Tibial nerve (tissue), 4 donors: ENCODE results near the gene TEX9. TPM values are rescaled to one million over a fixed set of nuclear protein-coding genes. Genes with fewer than 3 reads are reported as not detected.

ENCODE experiments used
- DNase-seq, 2 donors: peaks; one replicate each; pipeline ENCODE4 v3.0.0-alpha.2; 2019; ENCODE audit warnings: low spot score in 2 of 2
- H3K27ac ChIP-seq, 4 donors: fragments of 200-600 bp; sonication (generic) in 3 of 4; one replicate each; pipeline ENCODE4 v1.5.1; 2017 to 2019; ENCODE audit warnings: mild to moderate bottlenecking in 1 of 4
- H3K27me3 ChIP-seq, 2 donors: fragments of 200-600 bp; sonication (generic) in 1 of 2; one replicate each; pipeline versions ENCODE4 v1.5.1 to v1.6.0; 2017 to 2019
- H3K36me3 ChIP-seq, 3 donors: fragments of 200-600 bp; sonication (generic); one replicate each; pipeline ENCODE4 v1.5.1; 2018 to 2019
- H3K4me1 ChIP-seq, 4 donors: fragments of 200-600 bp; sonication (generic) in 3 of 4; one replicate each; pipeline ENCODE4 v1.5.1; 2017 to 2019
- H3K4me3 ChIP-seq, 4 donors: fragments of 200-600 bp; sonication (generic) in 3 of 4; one replicate each; pipeline ENCODE4 v1.5.1; 2017 to 2019; ENCODE audit warnings: mild to moderate bottlenecking in 1 of 4, moderate library complexity in 1 of 4
- H3K9me3 ChIP-seq, 4 donors: fragments of 200-600 bp; sonication (generic) in 3 of 4; one replicate each; pipeline ENCODE4 v1.5.1; 2017 to 2019
- EP300 ChIP-seq, 2 donors: sonication (generic); formaldehyde crosslinking; IDR thresholded peaks; one replicate each; pipeline ENCODE4 v1.6.1; 2017; ENCODE audit warnings: antibody characterized with exemption in 2 of 2, mild to moderate bottlenecking in 1 of 2
- POLR2A ChIP-seq, 2 donors: fragments of 450-650 bp; IDR thresholded peaks; one replicate each; pipeline ENCODE4 v1.6.1; 2017; ENCODE audit warnings: antibody characterized with exemption in 2 of 2, mild to moderate bottlenecking in 2 of 2, moderate library complexity in 2 of 2
- WGBS, 2 donors: methylation state at CpG; one replicate each; pipeline ENCODE4 v1.1.5; 2018; 5-methylcytosine and 5-hydroxymethylcytosine counted together
- total RNA-seq, 4 donors: library from RNA; depleted of rRNA; stranded (reverse); fragments of >200 nt; gene quantifications; one replicate each; pipeline ENCODE4 v1.1.0, GENCODE V29; 2016
- TF ChIP-seq, protein P1 (sequence below), 5 experiments: fragments of 200-600 bp in 3 of 5; fragments of 450-650 bp in 2 of 5; sonication (generic) in 3 of 5; IDR thresholded peaks; one replicate each; pipeline ENCODE4 v1.5.1; 2016 to 2019; ENCODE audit warnings: antibody characterized with exemption in 5 of 5, mild to moderate bottlenecking in 3 of 5, moderate library complexity in 2 of 5

TEX9 gene
- total RNA-seq, 4 donors from 2014 or later, result 5.4 to 12.4 (median 6.6) TPM

DNA sequence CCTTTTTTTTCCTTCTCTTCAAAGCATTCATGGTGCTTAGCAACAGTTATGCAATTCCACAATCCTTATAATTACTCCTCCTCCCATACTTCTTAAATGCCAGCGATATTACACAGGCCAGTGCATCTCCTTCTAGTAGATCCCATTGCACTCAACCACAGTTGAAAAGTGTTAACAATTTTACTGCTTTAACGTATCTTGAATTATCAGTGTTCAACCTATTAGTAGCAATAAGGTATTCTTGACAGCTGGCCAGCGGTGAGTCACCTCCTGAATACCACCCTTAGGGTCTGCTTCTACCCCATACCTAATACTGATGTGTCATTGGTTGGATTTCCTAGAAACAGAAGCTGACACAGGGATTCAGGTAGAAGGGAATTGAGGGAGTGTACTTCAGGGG, 24.0 kb upstream of the TEX9 start:
- DNase-seq, result no peak
- H3K27ac ChIP-seq, result no peak overlapping the region
- H3K4me1 ChIP-seq, result no peaks in the 10 kb centered on the region
- H3K9me3 ChIP-seq, result no peaks in the 10 kb centered on the region
- H3K27me3 ChIP-seq, result no peaks in the 10 kb centered on the region
- no peak overlapping the region for H3K4me3 ChIP-seq
- WGBS, 2 donors, result 92% methylated on average over 3 of the region's 3 CpGs
- no peaks in the 10 kb centered on the region for H3K36me3 ChIP-seq
- TF ChIP-seq EP300 (IDR thresholded peaks at IDR 0.05) (no peak), POLR2A (IDR thresholded peaks at IDR 0.05) (no peak)
- TF ChIP-seq, protein P1, sequence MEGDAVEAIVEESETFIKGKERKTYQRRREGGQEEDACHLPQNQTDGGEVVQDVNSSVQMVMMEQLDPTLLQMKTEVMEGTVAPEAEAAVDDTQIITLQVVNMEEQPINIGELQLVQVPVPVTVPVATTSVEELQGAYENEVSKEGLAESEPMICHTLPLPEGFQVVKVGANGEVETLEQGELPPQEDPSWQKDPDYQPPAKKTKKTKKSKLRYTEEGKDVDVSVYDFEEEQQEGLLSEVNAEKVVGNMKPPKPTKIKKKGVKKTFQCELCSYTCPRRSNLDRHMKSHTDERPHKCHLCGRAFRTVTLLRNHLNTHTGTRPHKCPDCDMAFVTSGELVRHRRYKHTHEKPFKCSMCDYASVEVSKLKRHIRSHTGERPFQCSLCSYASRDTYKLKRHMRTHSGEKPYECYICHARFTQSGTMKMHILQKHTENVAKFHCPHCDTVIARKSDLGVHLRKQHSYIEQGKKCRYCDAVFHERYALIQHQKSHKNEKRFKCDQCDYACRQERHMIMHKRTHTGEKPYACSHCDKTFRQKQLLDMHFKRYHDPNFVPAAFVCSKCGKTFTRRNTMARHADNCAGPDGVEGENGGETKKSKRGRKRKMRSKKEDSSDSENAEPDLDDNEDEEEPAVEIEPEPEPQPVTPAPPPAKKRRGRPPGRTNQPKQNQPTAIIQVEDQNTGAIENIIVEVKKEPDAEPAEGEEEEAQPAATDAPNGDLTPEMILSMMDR (IDR thresholded peaks at IDR 0.05), result no peak

DNA sequence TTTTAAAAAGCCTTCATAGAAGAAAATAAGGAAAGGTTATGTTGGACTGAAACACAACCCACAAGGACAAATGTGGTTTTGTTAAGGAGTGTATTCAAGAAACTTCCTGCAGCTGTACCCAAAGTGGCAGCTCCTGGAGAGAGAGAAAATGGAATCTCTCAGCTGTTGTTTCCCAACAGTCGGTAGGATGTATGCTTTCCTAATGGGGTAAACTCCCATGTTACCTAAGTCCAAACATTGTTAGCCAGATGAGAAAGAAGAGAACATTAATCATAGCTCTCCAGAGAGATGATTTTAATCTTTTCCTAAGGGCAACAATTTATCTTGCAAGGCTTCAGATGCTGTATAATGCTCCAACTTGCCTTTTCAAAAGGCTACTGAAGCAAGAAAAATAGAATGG, 22.6 kb upstream of the TEX9 start:
- Histone ChIP-seq H3K27ac (no peak overlapping the region), H3K9me3 (no peaks in the 10 kb centered on the region), H3K4me1 (no peaks in the 10 kb centered on the region), H3K27me3 (no peaks in the 10 kb centered on the region), H3K36me3 (no peaks in the 10 kb centered on the region), H3K4me3 (no peak overlapping the region)
- no peak for DNase-seq
- WGBS, 2 donors, result 14 to 17% methylated on average over 1 of the region's 1 CpG
- TF ChIP-seq EP300 (IDR thresholded peaks at IDR 0.05) (no peak), POLR2A (IDR thresholded peaks at IDR 0.05) (no peak)
- TF ChIP-seq, protein P1 (IDR thresholded peaks at IDR 0.05), result no peak

DNA sequence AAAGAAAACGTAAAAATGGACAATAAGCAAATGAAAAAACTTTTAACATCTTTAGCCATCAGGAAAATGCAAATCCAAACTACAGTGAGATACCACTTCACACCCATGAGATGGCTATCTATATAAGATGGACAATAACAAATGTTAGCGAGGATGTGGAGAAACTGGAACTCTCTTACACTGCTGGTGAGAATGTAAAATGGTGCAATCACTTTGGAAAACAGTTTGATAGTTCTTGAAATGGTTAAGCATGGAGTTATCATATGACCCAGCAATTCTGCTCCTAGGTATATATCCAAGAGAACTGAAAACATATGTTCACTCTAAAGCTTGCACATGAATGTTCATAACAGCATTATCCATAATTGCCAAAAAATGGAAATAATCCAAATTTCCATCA, 21.3 kb upstream of the TEX9 start:
- no peaks in the 10 kb centered on the region for H3K36me3 ChIP-seq
- WGBS, 2 donors, result 77% methylated on average over 2 of the region's 2 CpGs
- H3K9me3 ChIP-seq, result no peaks in the 10 kb centered on the region
- no peak overlapping the region for H3K4me3 ChIP-seq
- no peaks in the 10 kb centered on the region for H3K27me3 ChIP-seq
- H3K27ac ChIP-seq, result no peak overlapping the region
- H3K4me1 ChIP-seq, result no peaks in the 10 kb centered on the region
- no peak for DNase-seq
- TF ChIP-seq POLR2A (IDR thresholded peaks at IDR 0.05), result no peak
- TF ChIP-seq, protein P1 (IDR thresholded peaks at IDR 0.05), result no peak
- no peak for TF ChIP-seq EP300 (IDR thresholded peaks at IDR 0.05)

DNA sequence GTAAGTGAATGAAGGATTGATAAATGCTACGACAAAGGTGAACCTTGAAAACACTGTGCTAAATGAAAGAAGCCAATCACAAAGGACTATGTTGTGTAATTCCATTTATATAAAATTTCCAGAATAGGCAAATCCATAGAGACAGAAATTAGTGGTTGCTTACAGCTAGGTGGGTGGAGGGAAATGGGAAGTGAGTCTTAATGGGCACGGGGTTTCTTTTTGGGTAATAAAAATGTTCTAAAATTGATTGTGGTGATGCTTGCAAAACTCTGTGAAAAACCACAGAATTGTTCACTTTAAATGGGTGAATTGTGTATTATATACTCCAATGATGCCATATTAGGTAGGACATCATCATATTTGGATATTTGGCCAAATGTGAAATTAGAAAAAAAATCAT, 20.9 kb upstream of the TEX9 start:
- DNase-seq, result no peak
- Histone ChIP-seq H3K9me3 (no peaks in the 10 kb centered on the region), H3K36me3 (no peaks in the 10 kb centered on the region), H3K4me1 (no peaks in the 10 kb centered on the region), H3K4me3 (no peak overlapping the region), H3K27ac (no peak overlapping the region), H3K27me3 (no peaks in the 10 kb centered on the region)
- TF ChIP-seq EP300 (IDR thresholded peaks at IDR 0.05) (no peak), POLR2A (IDR thresholded peaks at IDR 0.05) (no peak)
- TF ChIP-seq, protein P1 (IDR thresholded peaks at IDR 0.05), result no peak
- 85% methylated on average over 2 of the region's 2 CpGs for WGBS, 2 donors

DNA sequence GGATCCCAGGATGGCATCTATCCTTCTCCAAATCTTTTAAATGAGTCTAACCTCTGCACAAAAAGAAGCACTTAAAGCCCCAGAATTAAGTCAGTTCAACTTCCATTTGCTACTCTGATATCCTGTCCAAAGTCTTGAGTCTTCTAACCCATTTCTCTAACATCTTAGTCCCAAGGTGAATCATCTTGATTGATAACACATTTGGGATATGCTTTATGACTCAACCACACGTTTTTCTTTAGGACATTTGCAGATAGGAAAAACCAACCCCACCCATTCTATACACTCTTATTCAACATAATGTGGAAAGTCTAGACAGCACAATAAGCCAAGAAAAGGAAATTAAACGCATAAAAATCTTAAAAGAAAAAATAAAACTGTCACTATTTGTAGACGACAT, 18.8 kb upstream of the TEX9 start:
- Histone ChIP-seq H3K4me3 (no peak overlapping the region), H3K4me1 (no peaks in the 10 kb centered on the region), H3K9me3 (no peaks in the 10 kb centered on the region), H3K36me3 (no peaks in the 10 kb centered on the region), H3K27me3 (no peaks in the 10 kb centered on the region), H3K27ac (no peak overlapping the region)
- TF ChIP-seq EP300 (IDR thresholded peaks at IDR 0.05) (no peak), POLR2A (IDR thresholded peaks at IDR 0.05) (no peak)
- TF ChIP-seq, protein P1 (IDR thresholded peaks at IDR 0.05), result no peak
- no peak for DNase-seq
- WGBS, 2 donors, result 73 to 76% methylated on average over 3 of the region's 3 CpGs
